Neural cell (in vitro differentiated cells): ENCODE data around the gene SH3TC1. TPM values are rescaled to one million over a fixed set of nuclear protein-coding genes. Genes with fewer than 3 reads are reported as not detected.

ENCODE experiments used
- H2AFZ ChIP-seq: fragments of 200-600, 300-800 bp; sonication (generic), shearing (Covaris generic); 2 replicates; pipeline ENCODE4 v1.6.0; 2014; ENCODE audit warnings: low read depth, mild to moderate bottlenecking, antibody characterized with exemption, low read length, moderate library complexity
- H3F3A ChIP-seq: fragments of 200-600 bp; shearing (Covaris generic); 2 replicates; pipeline ENCODE4 v1.6.1; 2016; ENCODE audit warnings: mild to moderate bottlenecking, moderate library complexity, mixed read lengths, antibody characterized with exemption, low read length; ENCODE audit not compliant: insufficient read depth, poor library complexity, severe bottlenecking
- H3K27ac ChIP-seq: fragments of 200-600, 300-800 bp; sonication (generic), shearing (Covaris generic); 2 replicates; pipeline ENCODE4 v1.5.1; 2014; ENCODE audit warnings: mild to moderate bottlenecking, low read length, moderate library complexity
- H3K27me3 ChIP-seq: fragments of 300-800, 200-600 bp; sonication (generic), shearing (Covaris generic); 2 replicates; pipeline ENCODE4 v1.6.0; 2014; ENCODE audit warnings: mild to moderate bottlenecking, low read depth, low read length, moderate library complexity; ENCODE audit not compliant: insufficient read depth
- H3K36me3 ChIP-seq: fragments of 300-800, 200-600 bp; sonication (generic), shearing (Covaris generic); 2 replicates; pipeline ENCODE4 v1.5.1; 2014; ENCODE audit warnings: mild to moderate bottlenecking, antibody characterized with exemption, low read length, moderate library complexity; ENCODE audit not compliant: insufficient read depth
- H3K4me2 ChIP-seq: fragments of 300-800, 200-600 bp; sonication (generic), shearing (Covaris generic); 2 replicates; pipeline ENCODE4 v1.6.0; 2014; ENCODE audit warnings: mild to moderate bottlenecking, low read length
- H3K4me3 ChIP-seq: fragments of 300-800, 200-600 bp; sonication (generic), shearing (Covaris generic); 2 replicates; pipeline ENCODE4 v1.5.1; 2014; ENCODE audit warnings: mild to moderate bottlenecking, low read length, moderate library complexity
- H3K79me2 ChIP-seq: fragments of 200-600 bp; shearing (Covaris generic); replicated peaks from 2 replicates; pipeline ENCODE4 v1.6.0; 2014; ENCODE audit warnings: mild to moderate bottlenecking, low read length, moderate library complexity; ENCODE audit not compliant: insufficient read depth
- H3K9ac ChIP-seq: fragments of 300-800, 200-600 bp; sonication (generic), shearing (Covaris generic); 2 replicates; pipeline ENCODE4 v1.6.1; 2016; ENCODE audit warnings: mild to moderate bottlenecking, low read length, mixed read lengths
- H3K9me2 ChIP-seq: fragments of 200-600 bp; shearing (Covaris generic); 2 replicates; pipeline ENCODE4 v1.6.1; 2016; ENCODE audit warnings: mild to moderate bottlenecking, low read length, mixed read lengths; ENCODE audit not compliant: insufficient read depth
- H3K9me3 ChIP-seq: fragments of 200-600, 300-800 bp; sonication (generic), shearing (Covaris generic); 2 replicates; pipeline ENCODE4 v1.6.1; 2016; ENCODE audit warnings: mild to moderate bottlenecking, mixed run types, low read length, moderate library complexity, mixed read lengths
- H4K20me1 ChIP-seq: fragments of 200-600 bp; shearing (Covaris generic); 2 replicates; pipeline ENCODE4 v1.6.1; 2016; ENCODE audit warnings: mild to moderate bottlenecking, mixed run types; ENCODE audit not compliant: insufficient read depth
- EP300 ChIP-seq: fragments of 450-650 bp; conservative IDR thresholded peaks from 2 replicates; pipeline ENCODE4 v1.6.1; 2014; ENCODE audit warnings: antibody characterized with exemption, mild to moderate bottlenecking, moderate library complexity; ENCODE audit not compliant: poor library complexity, severe bottlenecking
- EZH2 ChIP-seq: fragments of 200-600, 300-800 bp; shearing (Covaris generic), sonication (generic); IDR thresholded peaks from 2 replicates; pipeline ENCODE4 v1.6.1; 2014; ENCODE audit warnings: antibody characterized with exemption, low read length, borderline replicate concordance, mild to moderate bottlenecking; ENCODE audit not compliant: insufficient read depth, poor library complexity, severe bottlenecking
- MXI1 ChIP-seq: fragments of 450-650 bp; conservative IDR thresholded peaks from 2 replicates; pipeline ENCODE4 v1.6.1; 2014; ENCODE audit warnings: antibody characterized with exemption, mild to moderate bottlenecking; ENCODE audit not compliant: poor library complexity, severe bottlenecking
- POLR2AphosphoS5 ChIP-seq: IDR thresholded peaks from 2 replicates; pipeline ENCODE4 v1.6.1; 2012
- RAD21 ChIP-seq: fragments of 450-650 bp; conservative IDR thresholded peaks from 2 replicates; pipeline ENCODE4 v1.6.1; 2014; ENCODE audit warnings: antibody characterized with exemption, mild to moderate bottlenecking, moderate library complexity
- SMC3 ChIP-seq: fragments of 450-650 bp; conservative IDR thresholded peaks from 2 replicates; pipeline ENCODE4 v1.6.1; 2014; ENCODE audit warnings: antibody characterized with exemption, mild to moderate bottlenecking, moderate library complexity; ENCODE audit not compliant: poor library complexity
- TAF1 ChIP-seq: IDR thresholded peaks from 2 replicates; pipeline ENCODE4 v1.6.1; 2012; ENCODE audit warnings: low read depth
- polyA plus RNA-seq: library from polyadenylated mRNA; depleted of rRNA; stranded (reverse); fragments of >200 nt; gene quantifications from 2 replicates; pipeline ENCODE4 v1.2.3, GENCODE V29; 2014
- TF ChIP-seq, protein P1 (sequence below): IDR thresholded peaks from 2 replicates; pipeline ENCODE4 v1.6.1; 2012; ENCODE audit warnings: borderline replicate concordance
- TF ChIP-seq, protein P2 (sequence below): fragments of 450-650 bp; IDR thresholded peaks from 2 replicates; pipeline ENCODE4 v1.5.1; 2014; ENCODE audit warnings: antibody characterized with exemption, mild to moderate bottlenecking, moderate library complexity; ENCODE audit not compliant: poor library complexity, severe bottlenecking

SH3TC1 gene
- polyA plus RNA-seq, 1 donor from 2014 or later: not detected

DNA sequence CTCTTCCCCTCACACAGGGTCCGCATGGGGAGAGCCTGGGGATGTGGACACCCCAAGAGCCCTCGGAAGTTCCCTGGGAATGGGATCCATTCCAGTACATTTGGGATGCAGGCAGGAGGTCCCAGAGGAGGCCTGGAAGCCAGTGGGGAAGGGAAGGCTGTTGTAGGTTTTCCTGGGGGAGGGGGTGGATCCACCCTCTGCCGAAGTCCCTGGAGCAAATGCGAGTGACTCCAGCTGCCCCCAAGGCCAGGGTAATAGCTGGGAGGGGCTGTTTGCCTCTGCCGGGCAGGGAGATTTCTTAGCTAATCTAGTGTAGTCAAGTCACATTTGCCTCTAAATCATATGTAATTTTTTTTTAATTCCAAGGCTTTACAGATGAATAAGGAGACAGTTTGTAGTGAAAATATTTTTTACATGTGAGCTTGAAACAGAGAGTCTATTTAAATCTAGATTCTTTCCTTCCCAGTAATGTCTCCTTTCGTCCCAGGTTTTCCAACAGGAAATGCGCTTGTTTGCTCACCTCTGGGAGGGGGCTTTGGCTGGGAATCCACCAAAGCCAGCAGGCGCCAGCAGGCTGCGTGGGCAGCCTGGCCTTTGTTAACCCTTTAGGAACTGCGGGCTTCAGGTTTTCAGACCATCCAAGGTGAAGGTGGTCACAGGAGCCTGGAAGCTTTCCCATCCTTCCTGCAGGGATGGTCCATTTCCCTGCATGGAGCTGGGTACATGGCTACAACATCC lies 26.8 kb downstream of the SH3TC1 start:
- no peak overlapping the region for H2AFZ ChIP-seq
- H3K79me2 ChIP-seq: no peaks in the 10 kb centered on the region
- H3K27me3 ChIP-seq: no peaks in the 10 kb centered on the region
- TF ChIP-seq, protein P1, sequence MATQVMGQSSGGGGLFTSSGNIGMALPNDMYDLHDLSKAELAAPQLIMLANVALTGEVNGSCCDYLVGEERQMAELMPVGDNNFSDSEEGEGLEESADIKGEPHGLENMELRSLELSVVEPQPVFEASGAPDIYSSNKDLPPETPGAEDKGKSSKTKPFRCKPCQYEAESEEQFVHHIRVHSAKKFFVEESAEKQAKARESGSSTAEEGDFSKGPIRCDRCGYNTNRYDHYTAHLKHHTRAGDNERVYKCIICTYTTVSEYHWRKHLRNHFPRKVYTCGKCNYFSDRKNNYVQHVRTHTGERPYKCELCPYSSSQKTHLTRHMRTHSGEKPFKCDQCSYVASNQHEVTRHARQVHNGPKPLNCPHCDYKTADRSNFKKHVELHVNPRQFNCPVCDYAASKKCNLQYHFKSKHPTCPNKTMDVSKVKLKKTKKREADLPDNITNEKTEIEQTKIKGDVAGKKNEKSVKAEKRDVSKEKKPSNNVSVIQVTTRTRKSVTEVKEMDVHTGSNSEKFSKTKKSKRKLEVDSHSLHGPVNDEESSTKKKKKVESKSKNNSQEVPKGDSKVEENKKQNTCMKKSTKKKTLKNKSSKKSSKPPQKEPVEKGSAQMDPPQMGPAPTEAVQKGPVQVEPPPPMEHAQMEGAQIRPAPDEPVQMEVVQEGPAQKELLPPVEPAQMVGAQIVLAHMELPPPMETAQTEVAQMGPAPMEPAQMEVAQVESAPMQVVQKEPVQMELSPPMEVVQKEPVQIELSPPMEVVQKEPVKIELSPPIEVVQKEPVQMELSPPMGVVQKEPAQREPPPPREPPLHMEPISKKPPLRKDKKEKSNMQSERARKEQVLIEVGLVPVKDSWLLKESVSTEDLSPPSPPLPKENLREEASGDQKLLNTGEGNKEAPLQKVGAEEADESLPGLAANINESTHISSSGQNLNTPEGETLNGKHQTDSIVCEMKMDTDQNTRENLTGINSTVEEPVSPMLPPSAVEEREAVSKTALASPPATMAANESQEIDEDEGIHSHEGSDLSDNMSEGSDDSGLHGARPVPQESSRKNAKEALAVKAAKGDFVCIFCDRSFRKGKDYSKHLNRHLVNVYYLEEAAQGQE: no peak
- TF ChIP-seq RAD21: no peak
- no peak for TF ChIP-seq POLR2AphosphoS5
- TF ChIP-seq, protein P2, sequence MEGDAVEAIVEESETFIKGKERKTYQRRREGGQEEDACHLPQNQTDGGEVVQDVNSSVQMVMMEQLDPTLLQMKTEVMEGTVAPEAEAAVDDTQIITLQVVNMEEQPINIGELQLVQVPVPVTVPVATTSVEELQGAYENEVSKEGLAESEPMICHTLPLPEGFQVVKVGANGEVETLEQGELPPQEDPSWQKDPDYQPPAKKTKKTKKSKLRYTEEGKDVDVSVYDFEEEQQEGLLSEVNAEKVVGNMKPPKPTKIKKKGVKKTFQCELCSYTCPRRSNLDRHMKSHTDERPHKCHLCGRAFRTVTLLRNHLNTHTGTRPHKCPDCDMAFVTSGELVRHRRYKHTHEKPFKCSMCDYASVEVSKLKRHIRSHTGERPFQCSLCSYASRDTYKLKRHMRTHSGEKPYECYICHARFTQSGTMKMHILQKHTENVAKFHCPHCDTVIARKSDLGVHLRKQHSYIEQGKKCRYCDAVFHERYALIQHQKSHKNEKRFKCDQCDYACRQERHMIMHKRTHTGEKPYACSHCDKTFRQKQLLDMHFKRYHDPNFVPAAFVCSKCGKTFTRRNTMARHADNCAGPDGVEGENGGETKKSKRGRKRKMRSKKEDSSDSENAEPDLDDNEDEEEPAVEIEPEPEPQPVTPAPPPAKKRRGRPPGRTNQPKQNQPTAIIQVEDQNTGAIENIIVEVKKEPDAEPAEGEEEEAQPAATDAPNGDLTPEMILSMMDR: no peak
- TF ChIP-seq EZH2: no peak
- no peak for TF ChIP-seq EP300
- no peak for TF ChIP-seq MXI1
- no peak for TF ChIP-seq SMC3
- TF ChIP-seq TAF1: no peak
- H3K9me3 ChIP-seq: no peaks in the 10 kb centered on the region
- no peaks in the 10 kb centered on the region for H3K36me3 ChIP-seq
- no peak overlapping the region for H3K4me3 ChIP-seq
- no peaks in the 10 kb centered on the region for H3F3A ChIP-seq
- H4K20me1 ChIP-seq: no peaks in the 10 kb centered on the region
- no peak overlapping the region for H3K27ac ChIP-seq
- H3K9ac ChIP-seq: no peak overlapping the region
- H3K4me2 ChIP-seq: no peak overlapping the region
- H3K9me2 ChIP-seq: no peaks in the 10 kb centered on the region

DNA sequence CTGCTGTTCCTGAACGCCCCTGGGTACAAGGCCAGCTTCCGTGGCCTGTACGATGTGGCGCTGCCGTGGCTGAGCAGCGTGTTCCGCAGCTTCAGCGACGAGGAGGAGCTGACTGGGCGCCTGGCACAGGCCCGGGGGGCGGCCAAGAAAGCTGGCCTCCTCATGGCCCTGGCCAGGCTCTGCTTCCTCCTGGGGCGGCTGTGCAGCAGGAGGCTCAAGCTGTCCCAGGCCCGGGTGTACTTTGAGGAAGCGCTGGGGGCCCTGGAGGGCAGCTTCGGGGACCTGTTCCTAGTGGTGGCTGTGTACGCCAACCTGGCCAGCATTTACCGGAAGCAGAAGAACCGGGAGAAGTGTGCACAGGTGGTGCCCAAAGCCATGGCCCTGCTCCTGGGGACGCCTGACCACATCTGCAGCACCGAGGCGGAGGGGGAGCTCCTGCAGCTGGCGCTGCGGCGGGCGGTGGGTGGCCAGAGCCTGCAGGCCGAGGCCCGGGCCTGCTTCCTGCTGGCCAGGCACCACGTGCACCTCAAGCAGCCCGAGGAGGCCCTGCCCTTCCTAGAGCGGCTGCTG lies 28.2 kb downstream of the SH3TC1 start:
- Histone ChIP-seq H3K9me3 (no peaks in the 10 kb centered on the region), H2AFZ (no peak overlapping the region), H3K4me2 (no peak overlapping the region), H3K27ac (no peak overlapping the region), H3K4me3 (no peak overlapping the region), H4K20me1 (no peaks in the 10 kb centered on the region), H3K79me2 (no peaks in the 10 kb centered on the region), H3K9ac (no peak overlapping the region), H3K27me3 (no peaks in the 10 kb centered on the region), H3K36me3 (no peaks in the 10 kb centered on the region), H3F3A (no peaks in the 10 kb centered on the region), H3K9me2 (no peaks in the 10 kb centered on the region)
- TF ChIP-seq, protein P2: no peak
- TF ChIP-seq EP300 (no peak), RAD21 (no peak), POLR2AphosphoS5 (no peak), EZH2 (no peak), SMC3 (no peak), TAF1 (no peak), MXI1 (no peak)
- TF ChIP-seq, protein P1: no peak
